HG02981 (cell line): Measurements from ENCODE around the gene GALNT15.

ENCODE experiments used
- ATAC-seq: cut with Tn5 transposase; IDR thresholded peaks from one replicate; pipeline ENCODE4 v1.9.1; 2021; ENCODE audit warnings: mild to moderate bottlenecking, moderate library complexity; ENCODE audit not compliant: unreplicated experiment

The GALNT15 gene

GRCh38 chr3:16151109-16151508 lies 23.4 kb upstream of the GALNT15 start:
- no peak for ATAC-seq

DNA sequence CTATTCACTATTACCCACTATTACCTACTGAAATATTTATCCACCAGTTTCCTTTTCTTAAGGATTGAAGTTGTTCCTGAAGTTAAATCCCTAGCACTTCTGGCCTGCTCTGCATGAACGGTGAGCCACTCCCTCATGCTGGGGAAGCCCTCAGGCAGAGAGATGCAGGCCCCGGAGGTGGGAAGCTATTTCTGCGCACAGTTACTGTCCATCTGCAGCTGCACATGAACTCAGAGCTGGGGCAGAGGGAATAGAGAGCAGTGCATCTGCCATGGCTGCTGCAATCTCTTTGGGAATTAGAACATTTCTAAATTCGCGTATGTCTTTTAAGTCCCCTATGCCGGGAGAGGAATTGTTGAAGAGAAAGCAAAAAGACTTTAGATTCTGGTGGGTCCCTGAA lies 6.3 kb upstream of the GALNT15 start:
- no peak for ATAC-seq

GRCh38 chr3:16171009-16171408 lies 3.5 kb upstream of the GALNT15 start:
- ATAC-seq, result no peak

GRCh38 chr3:16171825-16172224 lies 2.7 kb upstream of the GALNT15 start:
- ATAC-seq, result no peak

DNA sequence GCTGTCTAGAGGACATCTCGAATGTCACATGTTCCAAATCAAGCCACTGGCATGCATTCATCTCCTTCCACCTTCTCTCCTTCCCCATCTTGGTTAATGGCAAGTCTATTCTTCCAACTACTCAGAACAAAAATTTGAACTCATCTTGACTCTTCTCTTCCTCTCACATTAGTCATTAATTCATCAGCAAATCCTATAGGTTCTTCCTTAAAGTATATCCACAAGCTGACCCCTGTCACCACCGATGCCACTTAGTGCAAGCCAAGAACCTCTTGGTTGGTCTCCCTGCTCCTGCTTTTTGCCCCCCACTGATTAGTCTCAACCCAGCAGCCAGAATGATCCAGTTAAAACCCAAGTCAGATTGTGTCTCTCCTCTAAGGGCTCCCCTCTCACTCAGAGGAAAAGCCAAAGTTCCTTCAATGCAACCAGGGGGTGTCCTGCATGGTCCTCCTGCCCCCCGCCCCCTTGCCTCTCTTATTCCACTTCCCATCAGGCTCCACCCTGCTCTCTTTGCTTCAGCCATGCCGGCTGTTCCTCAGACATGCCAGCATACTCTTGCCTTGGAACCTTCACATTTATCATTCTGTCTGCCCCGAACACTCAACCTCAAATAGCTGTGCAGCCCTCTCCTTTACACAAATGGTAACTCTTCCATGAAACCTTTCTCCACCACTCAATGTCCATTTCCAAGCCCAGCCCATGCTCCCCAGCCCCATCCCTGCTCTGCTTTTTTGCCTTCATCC lies 1.0 kb upstream of the GALNT15 start:
- no peak for ATAC-seq

DNA sequence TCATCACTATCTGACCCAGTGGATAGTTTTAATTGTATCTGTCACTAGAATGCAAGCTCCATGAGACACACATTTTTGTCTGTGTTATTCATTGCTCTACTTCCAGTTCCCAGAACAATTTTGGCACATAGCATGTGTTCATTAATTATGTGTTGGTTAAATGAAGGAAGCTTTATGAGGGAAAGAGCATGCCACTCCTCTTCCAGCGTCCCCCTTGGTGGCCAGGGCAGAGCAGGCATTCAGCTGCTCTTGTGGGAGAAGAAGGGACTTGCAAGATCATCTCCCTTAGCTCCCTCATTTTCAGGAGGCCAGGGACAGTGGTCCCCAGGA lies 489 bp upstream of the GALNT15 start:
- ATAC-seq, result no peak

DNA sequence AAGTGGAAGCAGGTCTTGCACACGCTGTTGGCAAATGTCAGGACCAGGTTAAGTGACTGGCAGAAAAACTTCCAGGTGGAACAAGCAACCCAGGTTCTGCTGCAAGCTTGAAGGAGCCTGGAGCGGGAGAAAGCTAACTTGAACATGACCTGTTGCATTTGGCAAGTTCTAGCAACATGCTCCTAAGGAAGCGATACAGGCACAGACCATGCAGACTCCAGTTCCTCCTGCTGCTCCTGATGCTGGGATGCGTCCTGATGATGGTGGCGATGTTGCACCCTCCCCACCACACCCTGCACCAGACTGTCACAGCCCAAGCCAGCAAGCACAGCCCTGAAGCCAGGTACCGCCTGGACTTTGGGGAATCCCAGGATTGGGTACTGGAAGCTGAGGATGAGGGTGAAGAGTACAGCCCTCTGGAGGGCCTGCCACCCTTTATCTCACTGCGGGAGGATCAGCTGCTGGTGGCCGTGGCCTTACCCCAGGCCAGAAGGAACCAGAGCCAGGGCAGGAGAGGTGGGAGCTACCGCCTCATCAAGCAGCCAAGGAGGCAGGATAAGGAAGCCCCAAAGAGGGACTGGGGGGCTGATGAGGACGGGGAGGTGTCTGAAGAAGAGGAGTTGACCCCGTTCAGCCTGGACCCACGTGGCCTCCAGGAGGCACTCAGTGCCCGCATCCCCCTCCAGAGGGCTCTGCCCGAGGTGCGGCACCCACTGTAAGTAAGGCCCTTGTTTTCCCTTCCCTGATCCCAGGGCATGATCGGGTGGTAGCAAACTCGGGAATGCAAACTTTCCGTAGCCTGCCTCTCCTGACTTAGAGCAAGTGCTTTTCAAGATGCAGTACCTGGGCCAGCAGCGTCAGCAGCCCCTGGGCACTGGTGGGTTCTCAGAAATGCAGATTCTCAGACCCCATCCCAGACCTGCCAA lies 759 bp downstream of the GALNT15 start:
- ATAC-seq, result no peak

- no peak for ATAC-seq
Observed at GRCh38 chr3:16176391-16177030, 2.0 kb downstream of the GALNT15 start.

GRCh38 chr3:16177382-16177781 lies 2.9 kb downstream of the GALNT15 start:
- no peak for ATAC-seq

DNA sequence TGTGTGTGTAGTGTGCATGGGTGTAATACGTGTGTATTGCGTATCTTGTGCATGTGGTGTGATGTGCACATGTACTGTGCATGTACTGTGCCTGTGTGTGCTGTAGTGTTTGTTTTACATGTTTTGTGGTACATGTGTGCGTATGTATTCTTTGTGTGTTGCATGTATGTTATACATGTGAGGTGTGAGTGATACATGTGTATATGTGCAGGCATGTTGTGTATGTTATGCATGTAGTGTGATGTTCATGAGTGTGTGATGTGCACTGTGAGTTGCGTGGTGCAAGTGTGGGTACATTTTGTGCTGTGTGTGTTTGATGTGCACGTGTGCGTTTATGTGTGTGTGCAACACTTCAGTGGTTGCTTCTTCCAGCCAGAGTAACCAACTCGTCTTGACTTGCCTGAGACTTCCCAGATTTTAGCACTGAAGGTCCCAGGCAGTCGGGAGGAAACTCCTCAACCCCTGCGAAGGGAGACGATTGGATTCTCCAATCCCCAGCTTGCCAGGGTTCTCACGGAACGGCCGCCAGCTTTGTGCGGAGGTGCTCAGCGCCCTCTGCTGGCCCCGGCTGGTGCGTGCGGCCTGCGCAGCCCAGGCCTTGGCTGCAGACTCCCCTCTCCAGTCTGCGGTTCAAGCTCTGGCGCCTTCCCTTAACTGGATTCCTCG lies 3.6 kb downstream of the GALNT15 start:
- ATAC-seq, result peak; percentile 62

- no peak for ATAC-seq
Observed at GRCh38 chr3:16178628-16178988, 4.1 kb downstream of the GALNT15 start.

DNA sequence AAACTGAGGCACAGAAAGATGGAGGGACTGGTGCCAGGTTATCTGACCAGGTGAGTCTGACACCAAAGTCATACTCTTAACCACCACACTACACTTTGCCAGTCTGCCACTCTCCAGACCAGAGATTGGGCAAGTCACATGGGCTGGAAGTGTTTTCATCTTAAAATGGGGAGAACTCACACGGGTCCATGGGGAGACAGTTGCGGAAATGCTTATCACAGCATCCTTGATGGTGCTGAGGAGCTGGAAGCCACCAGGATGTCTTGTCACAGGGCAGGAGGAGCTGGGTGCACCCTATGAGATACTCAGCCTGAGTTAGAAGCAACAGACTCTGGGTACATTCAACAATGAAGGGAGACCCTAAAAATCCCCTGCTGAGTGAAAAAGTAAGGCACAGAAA lies 4.8 kb downstream of the GALNT15 start:
- no peak for ATAC-seq

- no peak for ATAC-seq
Observed at GRCh38 chr3:16179771-16180736, 5.6 kb downstream of the GALNT15 start.

- ATAC-seq, result no peak
Observed at GRCh38 chr3:16180737-16181134, 6.3 kb downstream of the GALNT15 start.

GRCh38 chr3:16181361-16181760 lies 6.9 kb downstream of the GALNT15 start:
- ATAC-seq, result no peak

- ATAC-seq, result no peak
Observed at GRCh38 chr3:16182183-16182582, 7.7 kb downstream of the GALNT15 start.

- ATAC-seq, result no peak
Observed at GRCh38 chr3:16182612-16183011, 8.1 kb downstream of the GALNT15 start.

GRCh38 chr3:16183082-16183481 lies 8.6 kb downstream of the GALNT15 start:
- ATAC-seq, result no peak

DNA sequence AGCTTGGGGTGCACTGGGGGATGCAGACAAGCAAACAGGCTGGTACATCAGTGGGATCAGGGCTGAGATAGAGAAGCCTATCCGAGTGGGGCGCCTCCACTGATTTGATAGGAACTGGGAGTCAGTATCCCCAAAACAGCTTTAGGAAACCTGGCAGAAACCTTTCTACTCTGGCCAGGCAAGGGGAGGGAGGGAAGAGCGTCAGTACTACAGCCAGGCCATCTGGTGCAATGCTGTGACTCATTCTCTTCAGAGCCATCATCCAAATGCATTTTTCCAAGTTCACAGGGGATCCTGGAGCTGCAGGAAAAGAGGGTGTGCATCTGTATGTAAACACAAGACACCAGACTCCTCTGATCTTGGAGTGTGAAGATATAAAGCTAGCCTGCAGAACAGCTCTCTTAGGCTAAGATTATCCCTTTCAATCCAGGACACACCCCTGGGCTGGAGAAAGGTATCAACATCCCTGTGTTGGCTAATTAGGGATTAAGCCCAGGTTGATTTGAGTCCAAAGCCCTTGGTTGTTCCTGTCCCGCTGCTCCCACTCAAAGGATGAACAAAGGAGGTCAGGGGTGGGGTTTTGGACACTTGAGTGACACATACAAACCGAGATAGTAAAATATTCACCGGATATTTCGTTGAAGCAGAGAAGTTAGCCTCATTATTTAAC lies 9.3 kb downstream of the GALNT15 start:
- no peak for ATAC-seq

GRCh38 chr3:16186086-16186485 lies 11.6 kb downstream of the GALNT15 start:
- no peak for ATAC-seq
